Kidney epithelial cell (primary cell): ENCODE results near the gene RGCC. TPM values are rescaled to one million over a fixed set of nuclear protein-coding genes. Genes with fewer than 3 reads are reported as not detected.
A peak's percentile ranks its signal among the peaks of the same experiment; 100 is the strongest.

Source experiments
- DNase-seq: peaks from one replicate; pipeline ENCODE4 v3.0.0-alpha.2; 2010; ENCODE audit warnings: low read depth
- H3K27me3 ChIP-seq: 2 replicates; pipeline ENCODE4 v1.6.0; 2011; ENCODE audit warnings: low read length; ENCODE audit not compliant: control insufficient read depth, insufficient read depth
- H3K36me3 ChIP-seq: 2 replicates; pipeline ENCODE4 v1.5.1; 2011; ENCODE audit warnings: low read length; ENCODE audit not compliant: control insufficient read depth, insufficient read depth
- H3K4me3 ChIP-seq: 2 replicates; pipeline ENCODE4 v1.5.1; 2011; ENCODE audit warnings: low read depth, mild to moderate bottlenecking, control low read depth, low read length
- total RNA-seq: library from RNA; depleted of rRNA; stranded (reverse); fragments of >200 nt; gene quantifications from 2 replicates; pipeline ENCODE4 v1.2.3, GENCODE V29; 2015
- TF ChIP-seq, protein P1 (sequence below): IDR thresholded peaks from 2 replicates; pipeline ENCODE4 v1.5.1; 2011; ENCODE audit warnings: mild to moderate bottlenecking, moderate library complexity, low read length, control low read depth, inconsistent platforms; ENCODE audit not compliant: insufficient read depth, poor library complexity, severe bottlenecking

RGCC gene, protein sequence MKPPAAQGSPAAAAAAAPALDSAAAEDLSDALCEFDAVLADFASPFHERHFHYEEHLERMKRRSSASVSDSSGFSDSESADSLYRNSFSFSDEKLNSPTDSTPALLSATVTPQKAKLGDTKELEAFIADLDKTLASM
- total RNA-seq, result 0.21 and 0.29 TPM in 2 replicates

DNA sequence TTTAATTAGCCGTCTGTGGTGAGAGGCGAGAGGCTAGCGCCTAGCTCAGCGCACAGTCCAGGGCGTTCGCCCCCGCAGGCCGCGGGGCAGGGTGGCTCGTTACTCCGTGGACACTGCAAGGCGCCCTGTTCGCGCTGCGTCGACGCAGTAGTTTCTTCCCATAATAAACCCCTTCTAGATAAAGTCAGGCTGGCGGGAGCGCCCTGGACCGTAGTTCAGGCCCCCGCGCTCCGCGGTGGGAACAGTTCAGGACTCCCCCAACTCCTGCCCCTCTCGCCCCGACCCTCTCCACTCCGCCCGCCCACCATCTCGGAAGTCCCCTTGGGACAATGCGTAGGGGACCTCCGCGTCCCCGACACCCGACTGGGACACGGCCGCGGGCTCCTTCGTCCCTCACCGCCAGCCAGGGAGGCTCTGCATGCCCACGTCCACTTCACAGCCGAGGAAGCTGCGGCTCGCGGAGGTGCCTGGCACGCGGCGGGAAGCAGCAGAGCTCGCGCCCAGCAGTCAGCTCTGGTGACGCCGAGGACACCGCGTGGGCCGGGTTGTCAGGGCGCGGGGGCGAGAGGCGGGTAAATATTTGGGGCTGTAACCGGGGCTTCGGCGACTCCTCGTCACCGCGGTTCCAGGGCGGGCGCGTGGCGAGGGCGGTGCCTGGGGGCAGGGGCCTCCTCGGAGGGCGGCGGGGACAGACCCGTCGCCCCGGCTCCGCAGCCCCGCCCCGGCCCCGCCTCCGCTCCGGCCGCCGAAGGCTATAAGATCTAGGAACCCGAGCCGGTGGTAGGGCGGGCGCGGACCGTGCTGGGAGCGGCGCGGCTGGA, at the start of gene RGCC:
Gene RGCC, plus strand, starts transcription at position 783 of the 821 bp plus-strand sequence. CDS start 158 bp downstream, outside the sequence.
- peaks cover 33% of the 10 kb centered on the region for H3K27me3 ChIP-seq
- peak within 1 kb of the TSS; percentile 36 for H3K4me3 ChIP-seq
- TF ChIP-seq, protein P1, sequence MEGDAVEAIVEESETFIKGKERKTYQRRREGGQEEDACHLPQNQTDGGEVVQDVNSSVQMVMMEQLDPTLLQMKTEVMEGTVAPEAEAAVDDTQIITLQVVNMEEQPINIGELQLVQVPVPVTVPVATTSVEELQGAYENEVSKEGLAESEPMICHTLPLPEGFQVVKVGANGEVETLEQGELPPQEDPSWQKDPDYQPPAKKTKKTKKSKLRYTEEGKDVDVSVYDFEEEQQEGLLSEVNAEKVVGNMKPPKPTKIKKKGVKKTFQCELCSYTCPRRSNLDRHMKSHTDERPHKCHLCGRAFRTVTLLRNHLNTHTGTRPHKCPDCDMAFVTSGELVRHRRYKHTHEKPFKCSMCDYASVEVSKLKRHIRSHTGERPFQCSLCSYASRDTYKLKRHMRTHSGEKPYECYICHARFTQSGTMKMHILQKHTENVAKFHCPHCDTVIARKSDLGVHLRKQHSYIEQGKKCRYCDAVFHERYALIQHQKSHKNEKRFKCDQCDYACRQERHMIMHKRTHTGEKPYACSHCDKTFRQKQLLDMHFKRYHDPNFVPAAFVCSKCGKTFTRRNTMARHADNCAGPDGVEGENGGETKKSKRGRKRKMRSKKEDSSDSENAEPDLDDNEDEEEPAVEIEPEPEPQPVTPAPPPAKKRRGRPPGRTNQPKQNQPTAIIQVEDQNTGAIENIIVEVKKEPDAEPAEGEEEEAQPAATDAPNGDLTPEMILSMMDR, result no peak
- H3K36me3 ChIP-seq, result no peaks in the 10 kb centered on the region
- DNase-seq, result no peak

DNA sequence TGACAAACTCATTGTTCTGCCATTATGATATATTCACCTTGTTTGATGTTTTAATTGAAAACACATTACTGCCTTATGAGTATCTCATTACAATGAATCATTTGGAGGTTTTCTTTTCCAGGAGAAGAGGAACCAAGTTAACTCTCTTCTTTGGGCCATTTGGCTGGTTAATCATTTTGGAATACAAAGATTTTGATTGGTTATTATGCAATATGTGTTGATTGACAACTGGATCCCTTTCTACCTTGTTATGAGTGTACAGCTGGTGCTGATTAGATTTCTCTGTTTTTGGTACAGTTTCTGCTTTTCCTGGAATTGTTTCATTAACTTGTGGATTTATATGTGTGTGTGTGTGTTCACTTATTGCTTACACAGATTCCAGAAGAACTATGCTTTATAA, 49.2 kb upstream of the RGCC start:
- H3K27me3 ChIP-seq, result no peaks in the 10 kb centered on the region
- no peak for DNase-seq
- no peaks in the 10 kb centered on the region for H3K36me3 ChIP-seq
- H3K4me3 ChIP-seq, result no peak overlapping the region
- TF ChIP-seq, protein P1, result no peak

DNA sequence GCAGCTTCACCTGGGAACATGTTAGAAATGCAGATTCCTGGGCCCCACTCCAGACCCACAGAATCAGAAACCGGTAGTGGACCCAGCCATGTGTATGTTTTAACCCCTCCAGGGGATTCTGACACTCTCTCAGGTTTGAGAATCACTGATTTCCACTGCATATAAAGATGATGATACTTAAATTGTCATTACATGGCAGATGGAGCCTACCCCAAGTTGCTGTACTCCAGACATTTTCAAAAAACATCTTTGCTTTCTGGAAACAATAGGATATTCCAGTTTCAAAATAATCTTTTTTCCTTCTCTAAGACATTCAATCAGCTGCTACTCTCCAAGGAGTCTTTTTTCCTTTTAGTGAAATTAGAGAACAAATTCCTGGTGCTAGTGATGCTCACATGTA, 48.6 kb upstream of the RGCC start:
- Histone ChIP-seq H3K27me3 (no peaks in the 10 kb centered on the region), H3K36me3 (no peaks in the 10 kb centered on the region), H3K4me3 (no peak overlapping the region)
- no peak for DNase-seq
- TF ChIP-seq, protein P1, result no peak

DNA sequence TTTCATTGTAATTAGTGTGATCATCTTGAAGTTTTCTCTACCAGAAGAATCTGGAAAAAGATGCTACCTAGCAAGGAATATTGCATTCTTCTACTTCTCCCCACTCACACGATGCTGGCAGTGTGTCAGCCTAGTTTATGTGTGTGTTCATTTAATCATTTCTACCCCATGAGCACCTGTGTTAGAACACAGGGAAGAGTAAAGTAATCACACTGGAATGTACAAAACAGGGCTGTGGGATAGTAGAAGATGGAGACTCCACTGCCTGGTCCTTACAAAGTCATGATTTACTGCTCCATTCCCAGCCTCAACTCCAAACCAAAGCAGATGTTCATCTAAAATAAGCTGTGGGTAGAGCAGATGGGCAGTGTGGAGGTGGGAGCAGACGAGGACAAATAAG, 47.7 kb upstream of the RGCC start:
- DNase-seq, result no peak
- H3K27me3 ChIP-seq, result no peaks in the 10 kb centered on the region
- H3K4me3 ChIP-seq, result no peak overlapping the region
- TF ChIP-seq, protein P1, result no peak
- H3K36me3 ChIP-seq, result no peaks in the 10 kb centered on the region

DNA sequence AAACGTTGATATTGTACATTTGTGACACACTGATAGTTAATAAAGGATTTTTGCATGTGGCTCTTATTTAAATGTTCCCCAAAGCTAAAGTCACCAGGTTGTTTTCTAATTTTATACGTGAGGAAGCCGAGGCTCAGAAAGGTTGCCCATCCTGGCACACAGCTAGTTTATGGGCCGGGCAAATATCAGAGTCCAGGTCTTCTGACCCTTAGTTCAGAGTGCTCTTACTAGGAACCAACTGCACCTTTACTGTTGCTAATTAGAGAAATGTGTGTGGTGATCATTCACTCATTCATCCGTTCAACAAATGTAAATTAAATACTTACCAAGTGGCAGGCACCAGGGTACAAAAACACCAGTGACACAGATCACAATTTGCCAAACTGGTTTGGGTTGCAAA, 46.3 kb upstream of the RGCC start:
- TF ChIP-seq, protein P1, result no peak
- H3K4me3 ChIP-seq, result no peak overlapping the region
- no peak for DNase-seq
- H3K36me3 ChIP-seq, result no peaks in the 10 kb centered on the region
- no peaks in the 10 kb centered on the region for H3K27me3 ChIP-seq

DNA sequence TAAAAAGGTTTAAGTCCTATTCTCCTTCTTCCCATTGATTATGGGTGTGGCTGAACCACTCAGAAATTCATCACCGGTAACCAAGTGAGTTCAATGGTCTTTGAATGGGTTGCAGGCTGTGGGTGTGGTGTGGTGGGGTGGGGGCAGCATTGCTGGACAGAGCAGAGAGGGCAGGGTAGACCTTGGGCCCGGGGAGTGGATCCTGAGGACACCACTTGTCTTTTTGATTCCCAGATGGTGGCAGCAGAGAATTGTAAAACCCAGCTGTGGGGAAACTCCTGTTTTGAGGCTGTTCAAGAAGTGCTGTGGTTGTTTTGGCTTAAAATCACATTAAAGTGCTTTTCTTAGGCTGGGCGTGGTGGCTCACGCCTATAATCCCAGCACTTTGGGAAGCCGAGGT, 45.8 kb upstream of the RGCC start:
- TF ChIP-seq, protein P1, result peak; percentile 17
- Histone ChIP-seq H3K27me3 (no peaks in the 10 kb centered on the region), H3K4me3 (no peak overlapping the region), H3K36me3 (no peaks in the 10 kb centered on the region)
- DNase-seq, result no peak
